ENCODE data around the gene CHMP1B.

DNA sequence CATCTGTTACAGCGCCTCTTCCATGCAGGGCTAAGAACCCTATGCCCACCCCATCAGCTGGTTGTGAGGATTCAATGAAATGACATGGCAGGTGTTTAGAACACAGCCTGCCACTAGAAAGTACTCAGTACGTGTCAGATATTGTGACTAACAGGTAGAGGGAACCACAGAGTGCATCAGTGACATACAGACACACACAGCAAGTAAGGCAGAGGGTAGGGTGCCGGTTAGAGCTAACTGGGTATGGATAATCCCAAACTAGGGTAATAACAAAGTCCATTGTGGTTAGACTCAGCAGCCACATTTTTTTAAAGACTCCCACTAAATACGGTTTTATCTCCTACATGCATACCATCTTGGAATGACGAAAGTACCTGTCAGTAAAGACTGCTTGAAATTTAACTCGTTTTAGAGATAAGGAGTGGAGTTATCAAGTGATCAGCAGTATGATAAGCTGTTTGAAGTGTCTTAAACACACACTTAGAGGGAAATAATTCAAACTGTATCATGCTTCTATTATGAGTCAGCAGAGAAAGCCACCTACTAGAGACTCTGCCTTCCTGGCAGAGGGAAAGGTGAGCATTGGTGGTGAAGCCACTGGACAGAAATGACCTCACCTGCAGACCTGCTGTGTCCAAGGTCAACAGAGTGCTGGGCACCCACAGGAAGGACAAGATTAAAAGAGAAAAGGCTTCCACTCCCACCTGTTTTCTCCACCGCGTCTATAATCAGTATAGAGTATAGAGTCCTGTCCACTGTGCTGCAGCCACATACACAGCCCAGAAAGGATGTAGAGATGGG lies 36.3 kb downstream of the CHMP1B start:
- TF ChIP-seq GATA1 (IDR thresholded peaks at IDR 0.05; ENCODE audit: low read depth, low read length) (no peak), POLR2A (IDR thresholded peaks at IDR 0.05; ENCODE audit: low read length) (no peak)
